ENCODE data around the gene FLOT1.
"Not testable (repeated sequence)": the region's sequence is repeated elsewhere in the genome, so short reads cannot be mapped to it uniquely, and the experiment has no call there.

FLOT1 gene

DNA sequence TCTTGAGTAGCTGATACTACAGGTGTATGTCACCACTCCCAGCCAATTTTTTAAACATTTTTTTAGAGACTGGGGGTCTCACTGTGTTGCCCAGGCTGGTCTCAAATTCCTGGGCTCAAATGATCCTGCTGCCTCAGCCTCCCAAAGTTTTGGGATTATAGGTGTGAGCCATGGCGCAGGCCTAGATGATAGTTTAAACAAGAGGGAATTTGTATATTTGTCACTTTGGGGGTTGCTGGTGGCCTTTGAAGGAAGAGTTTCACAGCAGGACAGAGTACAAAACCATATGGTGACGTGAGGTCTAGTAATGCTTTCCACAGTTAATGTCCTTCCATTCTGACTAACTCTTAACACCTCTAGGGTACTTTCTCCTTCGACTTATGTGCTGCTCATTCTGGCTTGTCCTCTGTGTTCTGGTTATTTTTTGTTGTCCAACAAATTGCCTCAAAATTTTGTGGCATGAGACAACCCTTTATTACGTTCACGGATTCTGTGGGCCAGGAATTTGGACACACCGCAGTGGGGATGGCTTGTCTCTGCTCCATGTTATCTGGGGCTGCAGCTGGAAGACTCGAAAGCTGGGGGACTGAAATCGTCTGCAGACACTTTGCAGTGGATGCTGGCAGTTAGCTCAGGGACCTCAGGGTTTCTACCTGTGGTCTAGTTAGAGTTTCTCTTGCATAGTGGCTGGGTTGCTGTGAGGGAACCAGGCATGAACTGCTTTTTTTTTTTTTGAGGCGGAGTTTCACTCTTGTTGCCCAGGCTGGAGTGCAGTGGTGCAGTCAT lies 24.9 kb upstream of the FLOT1 start:
- DNase-seq (ENCODE audit: low read depth in 2 of 2), result no peak

DNA sequence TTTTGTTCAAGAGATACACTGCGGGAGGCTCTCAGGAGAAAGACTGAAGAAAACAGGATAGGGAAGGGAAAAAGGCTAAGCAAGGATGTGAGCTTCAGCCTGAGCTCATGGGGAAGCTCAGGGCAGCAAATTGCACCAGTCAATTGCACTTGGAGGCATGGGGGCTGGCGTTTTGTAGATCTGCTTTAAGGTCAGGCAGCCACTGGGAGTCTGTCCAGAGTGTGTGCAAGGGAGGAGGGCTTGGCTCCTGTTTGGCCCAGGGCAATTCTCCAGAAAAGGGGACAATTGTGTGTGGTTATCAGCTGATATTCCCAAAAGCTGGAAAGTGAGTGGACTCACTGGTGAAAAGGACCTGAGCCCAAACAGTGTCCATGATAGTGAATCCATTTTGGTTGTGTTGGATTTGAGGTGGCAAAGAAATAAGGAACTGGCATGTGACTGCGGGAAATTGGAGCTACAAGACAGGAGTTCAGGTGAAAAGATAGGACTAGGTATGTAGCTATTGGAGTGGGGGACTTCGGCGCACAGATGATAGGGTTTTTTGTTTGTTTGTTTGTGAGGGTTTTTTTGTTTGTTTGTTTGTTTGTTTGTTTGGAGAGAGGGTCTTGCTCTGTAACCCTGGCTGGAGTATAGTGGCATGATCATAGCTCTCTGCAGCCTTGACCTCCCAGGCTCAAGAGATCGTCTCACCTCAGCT lies 24.1 kb upstream of the FLOT1 start:
- DNase-seq (ENCODE audit: low read depth in 2 of 2), result no peak

DNA sequence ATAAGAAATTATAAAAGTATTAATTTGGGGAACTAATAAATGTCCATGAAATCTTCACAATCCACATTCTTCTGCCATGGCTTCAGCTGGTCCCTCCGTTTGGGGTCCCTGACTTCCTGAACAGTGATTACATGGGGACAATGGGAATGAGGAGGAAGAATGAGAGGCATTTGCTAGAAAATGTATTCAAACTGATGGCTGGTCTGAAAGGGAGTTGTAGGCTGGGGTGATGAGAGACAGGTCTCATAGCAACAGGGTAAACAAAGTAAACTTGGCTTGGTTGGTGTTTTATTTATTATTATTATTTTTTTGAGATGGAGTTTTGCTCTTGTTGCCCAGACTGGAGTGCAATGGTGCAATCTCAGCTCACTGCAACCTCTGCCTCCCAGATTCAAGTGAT lies 23.0 kb upstream of the FLOT1 start:
- not testable (repeated sequence) for DNase-seq (ENCODE audit: low read depth in 2 of 2)

DNA sequence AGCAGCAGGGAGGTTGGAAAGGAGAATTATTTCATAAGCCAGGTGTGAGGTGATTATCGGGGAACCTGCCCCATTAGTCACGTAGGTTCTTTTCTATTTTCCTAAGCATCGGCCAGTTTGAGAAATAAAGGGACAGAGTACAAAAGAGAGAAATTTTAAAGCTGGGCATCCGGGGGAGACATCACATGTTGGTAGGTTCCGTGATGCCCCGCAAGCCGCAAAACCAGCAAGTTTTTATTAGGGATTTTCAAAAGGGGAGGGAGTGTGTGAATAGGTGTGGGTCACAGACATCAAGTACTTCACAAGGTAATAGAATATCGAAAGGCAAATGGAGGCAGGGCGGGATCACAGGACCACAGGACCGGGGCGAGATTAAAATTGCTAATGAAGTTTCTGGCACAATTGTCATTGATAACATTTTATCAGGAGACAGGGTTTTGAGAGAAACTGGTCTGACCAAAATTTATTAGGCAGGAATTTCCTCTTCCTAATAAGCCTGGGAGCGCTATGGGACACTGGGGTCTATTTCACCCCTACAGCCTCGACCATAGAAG lies 22.1 kb upstream of the FLOT1 start:
- not testable (repeated sequence) for DNase-seq (ENCODE audit: low read depth in 2 of 2)

DNA sequence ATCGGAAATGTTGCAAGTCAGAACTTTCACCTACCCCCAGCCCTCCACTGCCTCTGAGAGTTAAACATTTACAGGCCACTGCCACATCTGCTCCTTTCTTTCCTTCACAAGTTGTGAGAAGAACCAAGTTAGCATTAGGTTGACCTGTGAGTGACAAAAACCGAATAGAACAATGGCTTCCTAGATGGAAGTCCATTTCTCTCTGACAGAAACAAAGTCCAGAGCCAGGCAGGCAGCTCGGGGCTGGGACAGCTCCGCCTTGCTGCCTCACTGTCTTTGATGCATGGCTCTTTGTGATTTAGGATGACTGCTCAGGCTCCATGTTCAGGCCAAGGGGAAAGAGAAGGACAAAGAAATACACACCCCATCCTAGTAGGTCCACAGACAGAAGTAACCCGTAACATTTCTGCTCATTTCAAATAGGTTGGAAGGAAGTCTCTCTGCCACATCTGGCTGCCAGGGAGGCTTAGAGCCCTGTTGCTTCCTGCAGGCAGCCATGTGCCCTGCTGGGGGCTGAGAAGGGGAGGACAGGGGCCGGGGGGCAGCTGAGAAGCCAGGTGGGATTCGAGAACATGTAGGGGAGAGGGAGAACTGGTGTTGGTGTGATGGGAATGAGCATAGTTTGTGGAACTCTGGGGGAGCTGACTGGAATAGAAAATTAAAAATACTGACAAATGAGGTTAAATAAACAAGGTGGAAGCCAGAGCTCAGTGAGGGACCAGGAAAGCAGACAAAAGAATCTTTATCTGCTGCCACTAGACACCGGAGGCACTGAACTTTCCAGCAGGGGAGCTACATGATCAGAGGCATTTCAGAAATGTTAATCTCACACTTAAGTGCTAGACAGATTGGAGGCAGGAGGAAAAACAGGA lies 21.4 kb upstream of the FLOT1 start:
- DNase-seq (ENCODE audit: low read depth in 2 of 2), result no peak

DNA sequence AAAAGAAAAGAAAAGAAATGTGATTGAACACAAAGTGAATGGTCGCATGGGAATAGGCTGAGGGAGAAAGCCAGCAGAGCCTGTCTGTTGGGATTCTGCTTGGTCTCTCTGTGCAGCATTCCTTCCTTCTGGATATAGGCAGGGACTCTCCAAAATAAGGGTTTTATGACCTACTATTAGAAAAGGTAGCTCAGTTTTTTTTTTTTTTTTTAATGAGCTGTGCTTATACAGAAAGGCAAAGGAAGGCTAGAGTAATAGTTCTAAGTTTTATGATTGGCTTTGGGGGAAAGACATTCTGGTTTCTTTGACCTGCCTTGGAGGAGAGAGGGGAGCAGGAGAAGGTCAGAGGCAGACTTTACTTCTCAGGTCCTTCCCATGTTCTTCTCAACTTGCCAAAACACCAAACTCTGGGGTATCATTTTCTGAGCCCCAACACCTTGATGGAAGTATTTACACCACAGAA lies 20.7 kb upstream of the FLOT1 start:
- no peak for DNase-seq (ENCODE audit: low read depth in 2 of 2)

DNA sequence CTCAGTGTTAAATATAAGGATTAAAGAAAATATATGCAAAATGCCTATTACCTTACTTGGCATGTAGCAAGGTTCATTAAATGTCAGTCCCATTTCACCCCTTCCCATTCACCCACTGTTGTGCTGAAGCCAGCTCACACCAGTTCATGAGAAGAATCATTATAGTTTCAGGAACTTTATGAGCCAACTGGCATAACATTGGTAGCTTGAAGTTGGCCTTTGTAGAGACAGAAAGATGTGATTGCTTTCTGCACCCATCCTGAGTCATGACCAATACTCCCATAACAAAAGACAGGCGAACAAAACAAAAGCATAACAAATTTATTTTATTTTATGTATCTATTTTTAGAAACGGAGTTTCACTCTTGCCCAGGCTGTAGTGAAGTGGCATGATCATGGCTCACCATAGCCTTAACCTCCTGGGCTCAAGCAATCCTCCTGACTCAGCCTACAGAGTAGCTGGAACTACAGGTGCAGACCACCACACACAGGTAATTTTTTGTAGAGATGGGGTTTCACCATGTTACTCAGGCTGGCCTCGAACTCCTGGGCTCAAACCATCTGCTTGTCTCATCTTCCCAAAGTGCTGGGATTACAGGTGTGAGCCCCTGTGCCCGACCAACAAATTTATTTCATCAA lies 19.4 kb upstream of the FLOT1 start:
- no peak for DNase-seq (ENCODE audit: low read depth in 2 of 2)

DNA sequence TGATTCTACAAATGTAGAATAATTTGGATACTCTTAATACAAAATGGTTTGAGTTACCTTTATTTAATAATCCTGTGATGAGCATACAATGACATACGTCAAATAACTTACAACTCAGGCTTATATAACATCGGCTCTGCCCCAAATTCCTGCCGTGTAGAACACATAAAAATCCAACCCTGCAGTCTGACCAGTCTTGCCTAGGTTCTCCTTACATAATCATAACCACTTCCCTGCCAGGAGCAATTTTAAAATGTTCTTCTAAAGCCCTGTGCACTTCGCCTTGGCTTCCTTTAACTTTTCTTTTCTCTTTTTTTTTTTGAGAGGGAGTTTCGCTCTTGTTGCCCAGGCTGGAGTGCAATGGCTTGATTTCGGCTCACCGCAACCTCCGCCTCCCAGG lies 18.1 kb upstream of the FLOT1 start:
- no peak for DNase-seq (ENCODE audit: low read depth in 2 of 2)

DNA sequence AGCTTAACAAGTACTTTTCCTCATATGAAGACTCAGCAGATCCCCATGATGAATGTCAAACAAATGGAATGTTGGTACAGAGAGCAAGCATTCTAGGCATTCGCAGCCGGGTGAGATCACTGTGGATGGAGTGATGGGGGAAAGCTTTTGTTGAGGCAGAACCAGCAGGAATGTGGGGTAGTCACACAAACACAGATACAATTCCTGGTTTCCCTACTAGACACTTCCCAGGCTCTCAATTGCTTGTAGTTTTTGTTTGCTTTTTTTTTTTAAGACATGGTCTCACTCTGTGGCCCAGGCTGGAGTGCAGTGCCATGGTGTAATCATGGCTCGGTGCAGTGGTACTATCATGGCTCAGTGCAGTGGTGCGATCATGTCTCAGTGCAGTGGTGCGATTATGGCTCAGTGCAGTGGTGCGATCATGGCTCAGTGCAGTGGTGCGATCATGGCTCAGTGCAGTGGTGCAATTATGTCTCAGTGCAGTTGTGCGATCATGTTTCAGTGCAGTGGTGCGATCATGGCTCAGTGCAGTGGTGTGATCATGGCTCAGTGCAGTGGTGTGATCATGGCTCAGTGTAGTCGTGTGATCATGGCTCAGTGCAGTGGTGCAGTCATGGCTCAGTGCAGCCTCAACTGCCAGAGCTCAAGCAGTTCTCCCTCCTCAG lies 17.2 kb upstream of the FLOT1 start:
- no peak for DNase-seq (ENCODE audit: low read depth in 2 of 2)

DNA sequence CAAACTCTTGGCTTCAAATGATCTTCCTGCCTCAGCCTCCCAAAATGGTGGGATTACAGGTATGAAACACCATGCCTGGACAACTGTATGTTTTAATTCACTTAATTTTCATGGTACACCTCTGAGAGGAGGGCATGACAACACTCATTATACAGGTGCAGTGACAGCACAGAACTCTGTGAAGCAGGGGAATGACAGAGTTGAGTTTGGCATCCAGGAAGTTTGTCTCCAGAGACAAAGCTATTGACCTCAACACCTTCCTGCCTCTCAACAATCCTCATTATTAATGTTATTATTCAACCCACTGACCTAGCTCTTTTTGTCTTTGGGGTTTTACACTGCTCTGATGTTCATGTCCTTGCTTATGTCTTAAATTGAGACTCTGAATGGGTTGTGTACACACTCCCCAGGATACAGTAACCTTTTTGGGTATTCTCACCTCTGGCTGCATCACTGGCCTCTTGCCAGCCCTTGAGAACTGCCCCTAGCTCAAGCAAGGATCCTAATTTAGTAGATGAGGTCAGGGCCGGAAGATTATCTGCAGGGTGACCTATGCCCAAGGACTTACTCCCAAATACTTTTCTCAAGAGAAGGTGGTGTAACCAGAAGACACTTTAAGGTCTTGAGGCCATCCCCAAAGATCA lies 14.9 kb upstream of the FLOT1 start:
- DNase-seq (ENCODE audit: low read depth in 2 of 2), result no peak

DNA sequence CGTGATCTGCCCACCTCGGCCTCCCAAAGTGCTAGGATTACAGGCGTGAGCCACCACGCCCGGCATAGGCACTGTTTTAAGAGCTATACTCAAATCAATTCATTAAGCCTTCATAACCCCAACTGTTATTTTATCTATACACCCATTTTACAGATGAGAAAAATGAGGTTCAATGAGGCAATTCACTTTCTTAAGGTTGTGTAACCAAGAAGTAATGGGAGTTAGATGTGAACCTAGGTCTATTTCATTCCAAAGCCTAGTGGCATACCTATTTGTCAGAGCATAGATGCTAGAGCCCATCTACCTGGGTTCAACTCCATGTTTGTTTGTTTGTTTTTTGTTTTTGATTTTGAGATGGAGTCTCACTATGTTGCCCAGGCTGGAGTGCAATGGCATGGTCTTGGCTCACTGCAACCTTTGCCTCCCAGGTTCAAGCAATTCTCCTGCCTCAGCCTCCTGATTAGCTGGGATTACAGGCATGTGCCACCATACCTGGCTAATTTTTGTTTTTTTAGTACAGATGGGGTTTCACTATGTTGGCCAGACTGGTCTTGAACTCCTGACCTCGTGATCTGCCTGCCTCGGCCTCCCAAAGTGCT lies 14.0 kb upstream of the FLOT1 start:
- not testable (repeated sequence) for DNase-seq (ENCODE audit: low read depth in 2 of 2)

DNA sequence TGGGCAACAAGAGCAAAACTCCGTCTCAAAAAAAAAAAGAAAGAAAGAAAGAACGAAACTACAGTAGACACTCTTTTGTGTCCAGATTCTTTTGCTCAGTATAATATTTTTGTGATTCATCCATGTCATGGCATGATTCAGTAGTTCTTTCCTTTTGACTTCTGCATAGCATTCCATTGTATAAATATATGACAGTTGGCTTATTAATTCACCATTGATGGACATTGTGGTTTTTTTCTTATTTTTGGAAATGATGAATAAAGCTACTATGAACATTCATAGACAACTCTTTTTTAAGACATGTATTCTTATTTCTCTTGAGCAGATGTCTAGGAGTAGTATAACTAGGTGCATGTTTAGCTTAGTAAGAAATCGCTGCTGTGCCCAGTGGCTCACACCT lies 12.1 kb upstream of the FLOT1 start:
- no peak for DNase-seq (ENCODE audit: low read depth in 2 of 2)

DNA sequence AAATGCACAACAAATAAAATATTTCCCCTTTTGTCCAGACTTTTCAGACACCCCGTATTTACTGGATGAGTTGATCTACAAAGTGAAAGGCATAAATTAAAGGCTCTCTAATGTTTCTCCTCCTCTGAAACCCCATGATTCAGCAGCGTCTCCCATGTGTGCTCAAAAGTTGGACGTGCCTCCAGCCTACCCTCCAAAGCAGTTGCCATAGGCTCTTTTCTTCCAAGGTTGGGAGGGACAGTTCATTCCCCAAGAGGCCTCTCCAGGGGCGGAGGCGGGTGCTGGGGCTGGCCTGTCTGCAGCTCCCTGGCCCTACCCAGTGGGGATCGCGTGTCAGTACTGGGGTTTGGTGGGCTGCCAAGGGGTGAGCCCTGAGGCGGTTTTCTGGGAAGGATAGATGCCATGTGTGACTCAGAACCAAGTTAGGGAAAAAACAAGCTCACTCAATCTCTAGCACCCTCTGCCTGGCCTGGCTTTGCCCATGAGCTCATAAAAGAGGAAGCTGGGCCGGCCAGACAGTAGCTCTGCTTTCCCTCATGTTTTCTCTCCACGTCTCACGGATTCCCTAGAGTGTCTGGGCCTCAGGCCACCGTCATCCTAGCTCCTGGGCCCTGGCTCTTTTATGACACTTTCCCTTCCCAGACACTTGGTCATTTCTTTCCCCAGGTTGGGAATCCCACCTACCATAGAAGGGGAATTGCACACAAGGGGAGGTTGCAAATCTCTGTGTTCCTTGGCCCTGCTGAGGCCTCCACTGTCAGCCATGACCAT lies 9.9 kb upstream of the FLOT1 start:
- no peak for DNase-seq (ENCODE audit: low read depth in 2 of 2)

DNA sequence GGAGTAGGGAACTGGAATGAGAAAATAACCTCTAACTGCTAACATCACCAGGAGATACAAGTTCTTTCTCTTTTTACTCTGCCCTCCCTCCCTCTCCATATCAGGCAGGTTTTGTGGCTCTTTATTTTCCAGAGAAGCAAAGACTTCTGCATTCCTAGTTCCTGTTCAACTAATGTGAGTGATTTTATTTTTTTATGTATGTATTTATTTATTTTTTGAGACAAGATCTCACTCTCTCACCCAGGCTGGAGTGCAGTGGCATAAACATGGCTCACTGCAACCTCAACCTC lies 7.8 kb upstream of the FLOT1 start:
- no peak for DNase-seq (ENCODE audit: low read depth in 2 of 2)

DNA sequence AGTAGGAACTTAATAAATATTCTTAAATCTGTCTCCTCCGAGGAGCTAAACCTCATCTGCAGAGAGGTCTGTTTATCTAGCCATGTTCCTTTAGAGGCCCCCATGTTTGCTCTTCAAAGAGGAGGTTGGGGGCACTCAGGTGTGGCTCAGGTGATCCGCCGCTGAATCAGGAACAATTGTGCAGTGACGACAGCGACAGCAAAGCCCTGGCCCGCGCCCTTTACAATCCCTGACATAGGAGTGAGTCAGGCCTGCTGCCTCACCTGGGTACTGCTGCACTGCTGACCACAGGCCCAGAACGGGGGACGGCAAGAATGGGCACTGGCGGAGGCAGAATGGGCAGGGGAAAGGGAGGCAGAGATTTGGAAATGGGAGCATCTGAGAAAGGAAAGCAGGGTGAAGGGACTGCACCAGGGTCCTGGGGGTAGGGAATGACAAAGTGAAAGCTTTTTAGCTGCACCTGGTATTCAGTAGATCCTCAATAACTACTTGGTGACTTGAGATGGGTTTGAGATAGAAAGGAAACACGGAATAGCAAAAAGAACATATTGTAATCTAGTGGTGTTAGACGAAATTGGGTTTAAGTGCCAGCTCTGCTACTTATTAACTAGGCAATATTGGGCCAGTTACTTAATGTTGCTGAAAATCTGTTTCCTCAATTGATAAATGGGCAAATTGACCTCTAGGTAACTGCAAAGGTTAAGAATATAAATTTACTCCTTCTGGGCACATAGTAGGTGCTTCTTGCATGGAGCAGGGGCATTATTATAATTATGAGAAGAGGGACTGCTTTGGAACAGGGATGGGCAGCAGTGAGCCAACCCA lies 7.3 kb upstream of the FLOT1 start:
- no peak for DNase-seq (ENCODE audit: low read depth in 2 of 2)

DNA sequence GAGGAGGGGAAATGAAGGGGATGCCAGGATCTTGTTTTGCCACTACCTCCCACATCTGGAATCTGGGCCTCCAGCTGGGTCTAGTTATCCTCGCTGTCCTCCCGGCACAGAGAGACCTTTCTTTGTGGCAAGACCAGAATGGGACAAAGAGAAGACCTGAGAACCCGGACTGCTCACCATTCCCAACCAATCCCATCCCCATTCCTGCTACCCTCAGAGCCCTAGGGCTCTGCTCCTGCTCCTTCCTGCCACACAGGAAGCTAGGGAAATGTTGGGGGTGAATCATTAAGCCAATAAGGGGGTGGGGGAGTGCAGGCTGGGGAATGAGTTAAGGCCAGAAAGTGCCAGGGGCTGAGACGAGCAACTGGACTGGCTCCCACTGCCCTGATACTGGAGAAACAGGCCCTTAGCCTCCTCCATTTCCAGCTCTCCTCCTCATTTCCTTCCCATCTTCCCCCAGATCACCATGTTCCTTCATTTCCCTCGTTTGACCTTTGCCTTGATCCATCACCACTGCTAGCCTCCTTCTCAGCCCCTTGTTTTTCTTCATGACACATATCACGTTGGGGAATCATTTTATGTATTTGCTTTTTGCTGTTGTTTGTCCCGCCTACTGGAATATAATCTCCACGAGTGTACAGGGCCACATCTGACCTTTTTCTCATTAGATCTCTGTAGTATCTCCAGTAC lies 6.5 kb upstream of the FLOT1 start:
- DNase-seq (ENCODE audit: low read depth in 2 of 2), result no peak

DNA sequence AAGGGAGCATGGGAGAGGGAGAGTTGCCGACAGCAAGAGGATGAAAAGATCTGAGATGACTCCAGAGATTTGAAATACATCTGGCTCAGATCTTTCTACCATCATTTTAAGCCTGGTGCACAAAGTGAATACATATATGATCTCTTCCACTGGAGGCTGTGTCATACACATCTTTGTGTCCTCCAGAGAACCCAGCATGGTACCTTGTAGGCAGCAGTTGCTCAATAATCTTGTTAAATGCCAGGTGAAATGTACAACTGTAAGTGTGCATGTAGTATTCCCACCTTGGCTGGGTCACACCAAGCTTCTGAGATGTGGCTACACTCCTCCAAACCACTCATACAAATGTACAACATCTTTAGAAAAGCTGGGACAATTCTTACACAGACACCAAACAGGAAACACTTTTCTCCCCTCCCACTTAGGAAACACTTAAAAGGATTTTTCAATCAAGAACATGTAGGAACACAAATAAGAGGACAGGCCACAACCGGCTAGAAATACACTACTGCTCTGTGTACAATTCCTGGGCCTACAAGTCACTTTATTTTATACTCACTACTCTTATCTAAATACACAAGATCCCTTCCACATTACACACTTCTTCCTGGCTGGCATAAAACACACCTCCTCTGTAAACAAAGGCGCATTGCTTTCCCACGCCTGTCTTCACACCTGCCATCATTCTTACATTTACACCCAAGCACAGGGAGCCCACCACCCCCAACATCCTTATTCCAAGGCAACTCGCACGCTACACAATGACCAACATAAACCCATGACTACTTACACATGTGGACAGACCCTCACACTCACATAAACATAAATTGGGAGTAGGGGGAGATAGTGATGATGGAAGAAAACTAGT lies 5.6 kb upstream of the FLOT1 start:
- DNase-seq (ENCODE audit: low read depth in 2 of 2), result no peak

All from stimulated activated CD8-positive, alpha-beta memory T cell treated with anti-CD3 and anti-CD28 coated beads, Interleukin-15, amount 100 ng/mL, for 48 hours (primary cell).